Measurements from ENCODE around the gene SMARCD2.
A peak's percentile ranks its signal among the peaks of the same experiment; 100 is the strongest.

Gene SMARCD2

DNA sequence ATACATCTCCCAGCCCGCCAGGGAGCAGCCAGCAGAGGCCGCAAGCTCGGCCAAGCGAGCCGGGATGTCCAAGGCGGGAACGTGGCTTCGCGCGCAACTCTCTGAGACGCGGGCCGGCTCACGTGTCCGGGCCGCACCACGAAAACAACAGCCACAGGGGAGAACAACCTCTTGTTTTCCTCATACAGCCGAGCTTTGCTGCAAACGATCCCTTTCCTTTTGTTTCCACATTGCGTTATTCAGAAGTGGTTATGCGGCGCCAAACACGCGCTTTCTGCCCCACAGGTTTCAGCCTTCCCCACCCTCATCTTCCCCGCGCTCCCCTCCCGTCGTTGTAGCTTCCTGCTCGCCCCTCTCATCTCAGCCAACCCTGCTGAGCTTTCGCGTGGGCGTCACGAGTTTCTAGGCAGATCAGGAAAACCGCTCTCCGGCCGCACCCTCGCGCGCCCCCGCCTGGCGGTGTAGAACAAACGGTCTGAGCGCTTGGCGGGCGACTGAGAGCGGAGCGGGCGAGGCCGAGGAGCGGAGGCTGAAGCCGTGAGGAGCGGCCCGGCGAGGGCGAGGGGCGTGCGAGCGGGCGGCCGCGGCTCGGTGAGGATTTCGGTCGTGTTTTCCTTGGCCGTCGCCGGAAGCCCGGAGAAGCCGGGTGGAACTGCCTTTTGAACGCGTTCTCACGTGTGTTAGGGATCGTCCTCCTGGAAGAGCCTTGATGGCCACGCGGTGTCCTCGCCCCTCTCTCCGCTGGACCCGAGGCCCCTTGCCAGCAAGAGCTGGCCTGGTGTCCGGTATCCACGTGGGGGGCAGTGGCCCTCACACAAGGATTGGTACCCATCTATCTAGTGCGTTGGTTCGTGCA lies 6.6 kb upstream of the SMARCD2 start:
- peak; percentile 91 for DNase-seq

DNA sequence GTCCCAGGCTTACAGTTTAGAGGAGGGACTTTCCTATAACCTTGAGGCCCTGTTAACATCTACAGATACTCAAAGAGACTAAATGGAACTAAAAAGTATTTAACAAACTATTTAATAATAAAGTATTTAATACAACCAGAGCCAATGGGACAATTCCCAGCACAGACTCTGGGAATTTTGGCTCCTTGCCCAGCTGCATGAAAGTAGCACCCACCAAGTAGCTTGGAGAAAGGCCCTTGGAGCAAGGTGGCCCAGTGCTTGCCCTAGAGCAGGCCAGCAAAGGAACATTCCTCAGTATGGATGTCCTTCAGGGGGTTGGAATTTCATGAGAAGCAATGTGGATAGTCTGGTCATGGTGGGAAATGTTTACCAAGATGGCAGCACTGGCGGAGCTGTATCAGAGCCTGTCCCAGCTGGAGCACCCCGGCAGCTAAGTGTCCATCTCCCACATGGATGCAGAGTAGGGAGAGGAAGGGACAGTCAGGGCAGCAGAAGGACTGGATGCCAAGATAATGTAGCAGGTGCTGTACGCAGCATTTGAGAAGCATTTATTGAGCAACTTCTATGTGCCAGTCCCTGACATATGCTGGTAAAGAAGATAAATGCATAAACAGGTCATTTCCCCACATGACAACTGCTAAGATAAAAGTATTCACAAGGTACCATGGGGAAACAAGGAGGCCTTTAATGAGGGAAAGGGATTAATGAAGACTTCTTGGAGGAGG lies 5.2 kb upstream of the SMARCD2 start:
- no peak for DNase-seq

DNA sequence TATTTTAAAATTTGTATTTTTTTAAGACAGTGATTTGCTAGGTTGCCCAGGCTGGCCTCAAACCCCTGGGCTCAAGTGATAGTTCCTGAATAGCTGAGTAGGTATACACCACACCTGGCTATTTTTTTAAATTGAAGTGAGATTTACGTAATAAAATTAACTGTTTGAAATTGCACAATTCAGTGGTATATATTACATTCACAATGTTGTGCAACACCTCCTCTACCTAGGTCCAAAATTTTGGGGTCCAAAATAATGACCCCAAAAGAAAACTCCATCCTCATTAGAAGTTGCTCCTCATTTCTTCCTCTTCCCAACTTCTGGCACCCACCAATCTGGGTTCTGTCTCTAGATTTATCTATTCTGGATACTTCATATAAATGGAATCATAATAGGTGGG lies 3.0 kb upstream of the SMARCD2 start:
- no peak for DNase-seq

DNA sequence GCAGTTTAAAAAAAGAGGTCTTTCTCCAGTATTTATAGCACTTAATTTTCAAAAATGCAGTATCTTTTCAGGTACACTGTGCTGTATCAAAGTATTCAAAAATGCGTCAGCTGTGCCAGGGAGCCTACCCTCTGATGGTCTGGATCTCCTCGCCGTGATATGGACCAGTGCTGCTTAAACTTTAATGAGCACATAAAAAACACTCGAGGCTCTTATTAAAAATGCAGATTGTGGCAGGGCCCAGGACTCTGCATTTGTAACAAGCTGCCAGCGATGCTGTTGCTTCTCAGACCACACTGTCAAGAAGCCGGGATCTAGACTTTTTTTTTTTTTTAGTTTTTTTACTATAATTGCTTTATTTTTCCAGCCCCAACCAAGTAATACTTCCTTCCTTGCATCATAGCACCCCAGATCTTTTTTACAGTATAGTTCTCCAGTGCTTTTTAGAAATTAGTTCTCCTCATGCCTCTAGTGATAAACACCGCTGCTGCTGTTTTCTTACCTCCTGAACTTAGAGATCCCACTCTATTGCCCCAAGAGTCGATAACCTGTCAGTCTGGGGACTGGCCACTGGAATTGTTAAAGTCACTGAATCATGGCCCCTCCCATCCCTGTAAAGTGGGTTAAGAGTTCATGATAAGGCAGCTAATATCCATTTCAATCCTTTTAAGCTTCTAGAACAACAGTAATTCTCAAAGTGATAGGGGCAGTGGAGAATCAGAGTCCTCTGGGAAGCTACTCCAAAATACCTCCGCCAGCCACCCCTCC lies 1.6 kb upstream of the SMARCD2 start:
- no peak for DNase-seq

DNA sequence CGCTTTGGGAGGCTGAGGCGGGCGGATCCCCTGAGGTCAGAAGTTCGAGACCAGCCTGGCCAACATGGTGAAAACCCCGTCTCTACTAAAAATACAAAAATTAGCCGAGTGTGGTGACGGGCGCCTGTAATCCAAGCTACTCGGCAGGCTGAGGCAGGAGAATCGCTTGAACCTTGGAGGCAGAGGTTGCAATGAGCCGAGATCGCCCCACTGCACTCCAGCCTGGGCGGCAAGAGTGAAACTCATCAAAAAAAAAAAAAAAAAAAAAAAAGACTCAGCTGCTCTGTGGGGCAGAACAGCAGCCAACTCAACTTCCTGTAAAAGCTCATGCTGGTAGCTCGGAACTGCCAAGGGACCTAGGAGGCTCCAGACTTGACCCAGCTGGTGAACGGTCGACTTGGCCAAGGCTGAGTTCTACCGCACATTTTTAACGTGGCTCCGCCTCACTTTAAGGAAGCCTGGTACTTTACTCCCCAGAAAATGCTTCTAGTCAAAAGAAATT lies 953 bp upstream of the SMARCD2 start:
- DNase-seq, result peak; percentile 24

DNA sequence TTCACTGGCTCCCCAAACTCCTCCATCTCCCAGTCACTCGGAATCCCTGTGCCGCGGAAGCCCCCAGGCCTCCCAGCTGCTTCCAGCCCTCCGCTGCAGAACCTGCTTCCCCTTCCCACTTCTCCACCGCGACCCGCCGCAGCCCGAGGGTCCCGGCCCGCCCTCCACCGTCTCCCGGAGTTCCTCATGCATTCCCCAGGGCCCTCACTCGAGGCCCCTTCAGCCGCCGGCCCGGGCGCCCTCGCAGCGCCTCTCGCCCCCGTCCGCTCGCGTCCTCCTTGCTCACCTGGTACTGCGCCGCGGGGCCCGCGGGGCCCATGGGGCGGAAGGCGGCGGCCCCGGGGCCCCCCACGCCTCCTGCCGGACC lies 329 bp downstream of the SMARCD2 start:
- DNase-seq, result no peak

DNA sequence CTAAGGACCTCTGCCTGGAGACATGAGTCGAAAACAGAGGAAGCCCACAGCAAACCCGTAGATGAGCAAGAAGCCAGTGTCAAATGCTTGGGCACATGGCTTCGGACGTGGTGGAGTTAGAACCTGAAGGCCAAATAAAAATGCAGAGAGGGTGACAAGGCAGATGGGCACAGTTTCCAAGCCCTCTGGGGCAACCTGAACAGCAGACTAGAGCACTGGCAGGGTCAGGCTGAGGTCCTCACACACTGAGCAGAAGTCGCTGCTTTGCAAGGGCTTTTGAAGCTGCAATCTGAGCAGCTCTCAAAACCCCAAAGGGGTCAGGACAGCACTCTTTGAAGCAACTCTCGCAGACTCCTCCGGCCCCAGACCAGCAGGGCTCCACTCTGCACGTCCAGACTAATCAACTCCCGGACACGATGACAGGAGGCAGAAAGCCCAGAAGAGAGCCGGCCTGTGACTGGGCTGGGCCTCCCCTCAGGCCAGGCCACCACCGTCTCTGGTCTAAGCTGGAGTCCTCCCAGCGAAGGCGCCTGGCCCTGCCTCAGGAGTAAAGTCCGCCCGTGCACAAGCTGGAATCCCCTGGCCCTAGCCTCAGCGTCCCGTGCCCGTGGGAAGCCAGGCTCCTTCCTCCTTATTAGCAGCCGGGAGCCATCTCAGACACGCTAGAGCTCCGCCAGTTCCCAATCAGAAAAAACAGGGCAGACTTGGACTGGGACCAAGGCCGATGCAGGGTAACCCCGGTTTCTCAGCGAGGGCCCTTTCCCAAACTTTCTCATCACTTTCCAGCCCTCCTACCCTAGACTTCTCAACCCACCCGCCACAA lies 924 bp downstream of the SMARCD2 start:
- DNase-seq, result no peak

DNA sequence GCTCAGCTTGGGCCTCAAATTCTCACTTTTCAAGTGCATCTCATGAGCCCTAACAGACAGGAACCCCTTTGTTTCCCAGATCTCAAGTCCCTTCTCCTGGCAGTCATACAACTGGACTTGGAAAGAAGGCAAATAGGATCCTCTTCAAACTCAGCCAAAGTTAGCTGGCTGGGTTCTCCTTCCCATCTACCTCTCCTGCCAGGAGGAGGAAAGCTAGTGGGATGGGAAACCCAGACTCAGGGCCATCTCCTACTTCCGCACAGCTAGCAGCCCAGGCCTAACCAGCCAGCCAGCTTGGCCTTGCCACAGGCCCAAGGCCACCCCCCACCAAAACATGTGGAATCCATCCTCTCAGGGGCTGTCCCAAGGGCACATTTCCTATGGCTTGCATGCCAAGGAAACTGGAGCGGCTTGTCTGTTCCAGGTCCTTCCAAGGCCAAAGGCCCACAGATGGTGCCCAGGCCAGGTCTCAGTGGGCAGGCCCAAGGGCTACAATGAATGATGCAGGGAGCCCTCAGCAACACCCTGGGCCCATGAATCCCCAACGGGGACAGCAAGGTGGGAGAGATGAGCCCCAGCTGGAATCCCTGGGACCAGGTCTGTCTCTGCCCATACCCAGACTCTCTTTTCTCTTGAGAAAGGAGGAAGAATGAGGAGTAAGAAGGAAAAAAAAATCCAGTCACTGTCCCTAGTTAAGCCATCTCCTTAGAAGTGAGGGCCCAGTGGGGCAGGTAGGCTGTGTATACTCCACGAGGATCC lies 1.7 kb downstream of the SMARCD2 start:
- no peak for DNase-seq

DNA sequence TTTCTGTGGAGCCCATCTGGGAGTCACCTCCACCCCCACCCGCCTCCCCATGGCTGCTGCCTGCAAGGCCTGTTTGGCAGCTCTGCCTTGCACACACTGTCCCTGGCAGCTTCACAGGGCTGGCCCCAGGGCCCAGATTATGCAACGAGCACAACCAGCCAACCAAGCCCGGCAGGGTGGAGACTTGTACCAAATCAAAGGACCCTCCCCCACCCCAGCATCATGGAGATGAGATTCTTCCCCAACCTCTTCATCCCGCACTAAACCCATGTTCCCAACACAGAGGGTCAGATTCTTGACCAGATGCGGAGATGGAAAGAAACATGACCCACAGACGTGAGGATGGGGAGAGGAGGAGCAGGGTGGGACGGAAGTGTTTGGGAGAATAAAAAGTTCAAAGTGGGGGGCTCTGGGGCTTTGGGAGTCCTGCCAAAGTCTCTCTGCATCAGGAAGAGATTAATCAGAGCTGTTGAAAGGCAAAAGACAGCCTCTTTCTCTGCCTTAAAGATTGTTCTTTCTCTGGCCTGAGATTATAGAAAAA lies 3.8 kb downstream of the SMARCD2 start:
- DNase-seq, result no peak

DNA sequence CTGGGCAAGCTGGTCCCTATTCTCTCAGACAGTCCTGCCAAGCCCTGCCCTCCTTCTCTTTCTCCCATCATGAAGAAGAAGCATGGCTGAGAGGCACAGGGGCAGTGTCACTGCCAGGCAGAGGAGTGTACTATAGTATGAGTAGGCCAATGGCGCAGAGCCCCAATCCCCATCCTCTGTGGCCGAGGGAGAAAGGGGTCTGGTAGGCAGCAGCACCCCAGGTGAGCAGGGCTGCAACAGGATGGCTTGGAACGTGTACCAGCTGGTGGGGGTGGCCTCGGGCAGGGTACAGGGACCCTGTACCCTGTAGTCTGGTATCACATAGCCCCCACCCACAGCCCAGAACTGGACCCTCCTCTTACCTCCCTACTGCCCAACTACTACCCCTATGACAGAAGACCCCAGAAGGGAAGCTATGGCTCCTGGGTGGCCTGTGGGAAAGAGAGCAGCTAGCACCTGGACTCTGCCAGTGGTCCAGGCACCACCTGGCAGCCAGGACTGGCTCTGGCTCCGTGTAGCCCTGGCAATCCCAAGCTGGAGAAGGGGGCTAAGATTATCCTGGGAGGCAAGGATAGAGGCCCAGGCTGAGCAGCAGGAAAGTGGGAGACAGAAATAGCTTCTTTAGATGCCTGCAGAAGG lies 4.4 kb downstream of the SMARCD2 start:
- no peak for DNase-seq

DNA sequence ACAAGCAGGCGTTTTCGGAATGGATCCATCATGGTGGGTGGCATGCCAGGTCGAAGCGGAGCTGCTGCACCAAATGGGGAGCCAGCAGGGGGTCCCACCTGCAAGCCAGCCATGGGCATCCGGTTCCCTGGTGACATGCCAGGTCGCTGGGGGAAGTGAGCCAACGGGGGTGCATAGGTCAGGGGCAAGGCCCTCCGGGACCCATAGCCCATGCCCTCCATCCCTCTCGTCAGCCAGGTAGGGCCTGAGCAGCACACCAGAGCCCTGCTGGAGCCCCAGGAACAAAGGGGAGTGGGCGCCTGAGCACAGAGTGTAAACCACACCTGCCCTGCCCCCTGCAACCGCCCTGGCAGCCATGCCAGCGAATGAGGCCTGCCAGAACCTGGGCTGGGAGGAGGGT lies 5.0 kb downstream of the SMARCD2 start:
- no peak for DNase-seq

DNA sequence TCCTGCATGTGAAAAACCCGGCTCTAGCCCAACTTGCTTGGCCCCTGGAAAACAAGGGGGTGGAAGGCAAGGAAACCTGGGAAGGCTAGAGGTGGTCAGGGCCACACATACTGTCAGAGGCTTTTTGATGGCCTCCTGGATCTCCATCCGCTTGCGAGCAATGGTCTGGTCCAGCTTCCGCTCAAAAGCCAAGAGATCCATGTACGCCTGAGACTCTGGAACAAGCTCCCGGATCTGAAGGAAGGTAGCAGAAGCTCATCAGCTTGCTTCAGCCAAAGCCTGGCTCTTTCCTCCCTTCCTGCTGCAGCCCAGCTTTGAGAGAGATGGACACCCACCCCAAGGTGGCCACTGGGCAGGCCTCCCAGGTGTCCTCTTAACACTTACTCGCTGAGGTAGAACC lies 5.7 kb downstream of the SMARCD2 start:
- no peak for DNase-seq

DNA sequence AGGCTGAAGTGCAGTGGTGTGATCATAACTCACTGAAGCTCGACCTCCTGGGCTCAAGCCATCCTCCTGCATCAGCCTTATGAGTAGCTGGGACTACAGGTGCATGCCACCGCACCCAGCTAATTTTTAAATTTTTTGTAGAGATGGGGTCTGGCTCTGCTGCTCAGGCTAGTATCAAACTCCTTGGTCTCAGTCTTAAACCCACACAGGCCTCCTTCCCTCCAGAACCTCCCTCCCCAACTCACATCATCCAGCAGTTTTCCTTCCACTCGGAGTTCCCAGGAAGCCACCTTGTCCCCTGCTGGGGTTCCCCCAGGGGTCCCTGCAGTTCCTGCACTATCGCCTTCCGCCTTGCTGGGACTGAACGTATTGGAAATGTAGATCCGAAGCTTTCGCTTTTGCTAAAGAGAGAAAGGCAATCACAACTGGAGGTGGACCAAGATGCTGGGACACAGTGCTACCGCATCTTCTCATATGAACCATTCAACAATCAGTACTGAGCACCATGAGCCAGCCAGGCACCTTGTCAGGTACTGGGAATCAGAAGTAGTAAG lies 7.2 kb downstream of the SMARCD2 start:
- no peak for DNase-seq

DNA sequence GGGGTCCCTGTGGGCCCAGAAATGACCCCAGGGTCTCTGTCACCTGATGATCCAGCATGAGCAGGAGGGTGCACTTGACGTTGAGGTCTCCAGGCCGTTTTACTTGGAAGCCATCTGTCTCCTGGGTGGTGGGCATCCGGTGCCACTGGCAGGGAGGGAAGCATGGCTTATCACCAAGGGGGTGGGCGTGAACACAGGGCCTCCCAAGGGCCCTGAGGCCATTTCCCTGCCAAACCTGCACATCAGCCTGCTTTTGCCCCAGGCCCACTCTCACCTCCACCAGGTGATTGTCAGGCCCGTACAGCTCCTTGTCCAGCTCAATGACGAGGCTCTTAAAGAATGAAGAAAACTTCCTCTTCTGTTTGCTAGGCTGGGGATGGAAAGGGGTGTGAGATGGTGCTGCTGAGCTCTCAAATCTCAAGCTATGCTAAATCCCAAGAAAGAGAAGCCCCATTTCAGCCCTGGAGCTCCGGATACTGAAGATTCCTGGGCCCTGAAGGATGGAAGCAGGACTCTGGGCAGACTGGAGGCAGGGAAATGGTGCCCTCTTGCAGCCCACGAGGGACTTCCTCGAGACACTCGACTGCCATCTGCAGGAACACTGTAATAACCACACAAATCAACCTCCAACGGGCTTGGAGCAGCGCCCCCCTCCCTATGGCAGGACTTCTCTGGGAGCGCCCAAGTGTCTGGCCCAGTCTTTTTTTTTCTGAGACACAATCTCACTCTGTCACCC lies 7.9 kb downstream of the SMARCD2 start:
- peak; percentile 68 for DNase-seq

DNA sequence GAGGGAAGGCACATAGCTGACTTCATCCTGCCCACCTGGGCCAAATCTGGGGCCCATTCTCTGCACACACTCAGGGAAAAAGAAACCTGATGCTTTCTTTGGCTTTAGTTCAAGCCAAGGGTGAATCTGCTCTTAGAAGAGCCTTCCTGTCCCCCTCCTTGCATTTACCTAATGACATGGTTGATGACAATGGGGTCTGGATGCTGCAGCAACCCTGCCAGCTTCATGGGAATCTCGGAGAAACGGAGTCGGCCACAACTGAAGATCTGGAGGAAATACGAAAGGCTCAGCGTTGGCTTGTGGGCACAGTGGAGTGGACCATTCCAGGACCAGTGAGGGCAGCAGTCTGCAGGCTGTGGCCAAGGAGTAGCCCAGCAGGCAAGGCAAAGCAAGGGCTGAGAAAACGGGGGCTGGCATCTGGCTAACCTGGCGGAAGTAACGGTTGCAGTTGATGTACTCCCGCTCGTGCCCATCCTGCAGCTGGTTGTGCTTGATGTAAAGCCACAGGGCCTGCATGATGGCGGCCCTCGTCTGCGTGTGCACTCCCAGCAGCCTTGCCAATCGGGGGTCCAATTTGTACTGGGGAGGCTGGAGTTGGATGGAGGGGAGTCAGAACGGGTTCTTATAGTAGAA lies 8.6 kb downstream of the SMARCD2 start:
- no peak for DNase-seq

DNA sequence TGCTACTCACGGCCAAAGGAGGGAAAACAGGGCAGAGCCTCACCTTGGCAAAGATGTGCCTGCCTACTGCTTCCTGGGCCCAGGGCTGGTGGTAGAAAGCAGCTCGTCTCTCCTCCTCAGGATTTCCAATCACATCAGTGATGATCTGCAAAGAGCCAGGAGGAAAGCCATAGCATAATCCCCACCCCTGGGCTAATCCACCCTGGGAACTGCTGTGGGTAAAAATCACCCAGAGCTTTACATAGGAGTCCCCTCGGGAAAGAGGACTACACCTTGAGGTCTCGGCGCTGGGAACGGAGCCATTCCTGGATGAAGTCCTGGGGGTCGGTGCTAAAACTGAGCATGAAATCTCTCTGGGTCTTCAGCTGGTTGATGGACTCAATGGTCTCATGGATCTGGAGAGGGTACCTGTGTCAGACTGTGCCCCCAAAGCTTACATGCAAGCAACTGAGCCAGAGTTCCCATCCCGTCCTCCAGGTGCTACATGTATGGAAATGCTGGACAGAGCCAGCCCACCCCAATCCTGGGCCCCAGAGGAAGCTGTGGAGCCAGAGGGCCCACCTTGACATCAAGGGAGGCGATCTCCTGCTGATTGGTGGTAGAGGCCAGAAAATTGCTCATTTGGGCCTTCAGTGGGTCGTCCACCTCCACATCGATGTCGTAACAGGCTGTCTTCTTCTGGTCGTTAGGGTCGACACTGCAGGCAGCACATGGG lies 9.3 kb downstream of the SMARCD2 start:
- no peak for DNase-seq

DNA sequence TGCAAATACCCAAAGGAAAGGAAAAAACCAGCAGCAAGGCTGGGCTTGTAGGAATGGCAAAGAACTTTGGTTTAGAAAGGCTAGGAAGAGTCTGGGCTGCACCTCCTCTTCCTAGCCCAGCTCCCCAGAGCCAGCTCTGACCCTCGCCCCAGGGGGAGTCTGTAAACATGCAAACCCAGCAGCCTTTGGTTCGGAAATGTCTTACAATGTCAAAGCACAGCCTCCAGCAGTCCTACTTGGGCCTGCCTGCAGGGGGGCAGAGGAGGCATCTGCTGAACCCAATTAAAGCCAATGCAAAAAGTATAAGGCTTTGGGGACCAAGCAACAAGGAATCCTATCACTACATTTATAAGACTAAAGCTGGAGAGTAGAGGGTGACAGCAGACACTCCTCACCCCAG lies 10.0 kb downstream of the SMARCD2 start:
- DNase-seq, result no peak

DNA sequence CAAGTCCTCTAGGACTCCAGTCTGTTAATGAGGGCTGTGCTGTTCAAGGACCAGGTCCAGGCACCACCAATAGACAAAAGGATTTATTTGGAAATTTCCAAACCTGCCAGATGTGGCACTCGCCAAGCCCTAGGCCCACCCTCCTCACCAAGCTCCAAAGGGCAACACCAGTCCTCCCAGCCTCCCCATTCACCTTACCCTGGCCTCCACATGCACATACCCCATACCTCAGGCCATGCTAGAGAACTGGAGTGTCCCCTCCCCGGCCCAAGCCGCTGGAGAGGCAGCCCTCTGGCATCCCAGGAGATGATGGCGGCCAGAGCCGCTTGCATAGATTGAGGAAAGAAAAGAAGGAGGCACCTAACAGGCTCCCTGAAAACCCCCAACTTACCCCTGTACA lies 10.5 kb downstream of the SMARCD2 start:
- DNase-seq, result no peak

DNA sequence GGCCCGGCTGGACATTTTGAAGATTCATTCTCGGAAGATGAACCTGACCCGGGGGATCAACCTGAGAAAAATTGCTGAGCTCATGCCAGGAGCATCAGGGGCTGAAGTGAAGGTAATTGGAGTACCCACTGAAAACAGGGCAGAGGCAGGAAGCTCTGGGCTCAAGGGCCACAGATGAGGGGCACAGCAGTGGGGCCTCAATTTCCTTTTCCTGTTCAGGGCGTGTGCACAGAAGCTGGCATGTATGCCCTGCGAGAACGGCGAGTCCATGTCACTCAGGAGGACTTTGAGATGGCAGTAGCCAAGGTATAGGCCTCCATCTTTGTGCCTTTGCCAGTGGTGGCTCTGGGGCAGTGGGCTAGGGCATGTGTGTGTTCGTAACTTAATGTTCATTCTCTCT lies 11.0 kb downstream of the SMARCD2 start:
- DNase-seq, result no peak

All from CD4-positive, alpha-beta T cell treated with Interleukin-4 for 4 hours (primary cell).